GM12878 (cell line): ENCODE data around the gene ACTL8.

ENCODE experiments used
- CTCF ChIP-seq, 3 experiments: IDR thresholded peaks in 2 of 3; conservative IDR thresholded peaks in 1 of 3; 2 replicates each; pipeline ENCODE4 v1.5.1; 2011; ENCODE audit warnings: low read depth in 3 of 3, low read length in 3 of 3, mild to moderate bottlenecking in 3 of 3, control low read depth in 2 of 3, moderate library complexity in 2 of 3, inconsistent platforms in 1 of 3, mixed read lengths in 1 of 3; ENCODE audit not compliant: control insufficient read depth in 2 of 3, insufficient read depth in 1 of 3; ENCODE audit errors: extremely low read depth in 1 of 3
- EZH2 ChIP-seq: IDR thresholded peaks from 2 replicates; pipeline ENCODE4 v1.6.1; 2012; ENCODE audit warnings: low read depth, mild to moderate bottlenecking, control low read depth, inconsistent platforms, low read length, borderline replicate concordance; ENCODE audit not compliant: control insufficient read depth
- FOXK2 ChIP-seq: fragments of 450-650 bp; IDR thresholded peaks from 2 replicates; pipeline ENCODE4 v1.6.1; 2017; ENCODE audit warnings: mild to moderate bottlenecking, moderate library complexity
- NRF1 ChIP-seq: conservative IDR thresholded peaks from 2 replicates; pipeline ENCODE4 v1.6.1; 2011; ENCODE audit warnings: mild to moderate bottlenecking, low read depth, low read length, improper control_type of control experiment
- PKNOX1 ChIP-seq: fragments of 450-650 bp; IDR thresholded peaks from 2 replicates; pipeline ENCODE4 v1.6.1; 2016; ENCODE audit warnings: mild to moderate bottlenecking
- POLR2A ChIP-seq: IDR thresholded peaks from 2 replicates; pipeline ENCODE4 v1.6.1; 2011; ENCODE audit warnings: low read depth, mild to moderate bottlenecking, low read length

- TF ChIP-seq CTCF (IDR thresholded peaks at IDR 0.05 in 2 of 3, conservative IDR thresholded peaks at IDR 0.05 in 1 of 3; ENCODE audit: control insufficient read depth in 2 of 3, extremely low read depth in 1 of 3, insufficient read depth in 1 of 3, low read depth in 3 of 3, low read length in 3 of 3) (no peak), FOXK2 (no peak), NRF1 (no peak), EZH2 (no peak), POLR2A (no peak), PKNOX1 (no peak)
Measured at GRCh38 chr1:17857109-17857499, 102.0 kb downstream of the ACTL8 start.
